ENCODE results near the gene CELSR1. TPM values are rescaled to one million over a fixed set of nuclear protein-coding genes. Genes with fewer than 3 reads are reported as not detected.

CELSR1 gene
- total RNA-seq, 1 donor from 2014 or later: 32.9 TPM

DNA sequence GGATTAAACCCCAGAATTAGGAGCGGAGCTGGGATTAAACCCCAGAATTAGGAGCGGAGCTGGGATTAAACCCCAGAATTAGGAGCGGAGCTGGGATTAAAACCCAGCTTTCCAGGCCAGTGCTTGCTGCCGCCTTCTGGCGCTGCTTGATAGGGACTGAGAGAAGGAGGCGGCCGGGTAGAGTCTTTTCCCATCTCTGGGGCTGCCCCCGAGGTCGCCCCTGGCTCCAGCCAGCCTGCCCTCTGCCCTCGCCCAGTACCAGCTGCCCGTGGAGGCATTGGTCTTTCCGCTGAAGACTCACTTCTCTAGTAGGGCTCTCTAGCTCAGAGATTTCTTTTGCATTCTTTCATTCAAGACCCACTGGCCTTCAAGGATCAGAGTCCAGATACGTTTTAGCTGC, 196.7 kb downstream of the CELSR1 start:
- Histone ChIP-seq H3K4me3 (no peak overlapping the region), H3K27me3 (no peaks in the 10 kb centered on the region), H3K4me1 (peaks cover 15% of the 10 kb centered on the region), H3K9me3 (no peaks in the 10 kb centered on the region), H3K27ac (no peak overlapping the region), H3K36me3 (peaks cover 0 to 68% of the 10 kb centered on the region in 2 donors)
- DNase-seq (ENCODE audit: extremely low spot score in 2 of 2): no peak
- intact Hi-C loops (cut with DNase I): no loop called here
- TF ChIP-seq, protein P1, sequence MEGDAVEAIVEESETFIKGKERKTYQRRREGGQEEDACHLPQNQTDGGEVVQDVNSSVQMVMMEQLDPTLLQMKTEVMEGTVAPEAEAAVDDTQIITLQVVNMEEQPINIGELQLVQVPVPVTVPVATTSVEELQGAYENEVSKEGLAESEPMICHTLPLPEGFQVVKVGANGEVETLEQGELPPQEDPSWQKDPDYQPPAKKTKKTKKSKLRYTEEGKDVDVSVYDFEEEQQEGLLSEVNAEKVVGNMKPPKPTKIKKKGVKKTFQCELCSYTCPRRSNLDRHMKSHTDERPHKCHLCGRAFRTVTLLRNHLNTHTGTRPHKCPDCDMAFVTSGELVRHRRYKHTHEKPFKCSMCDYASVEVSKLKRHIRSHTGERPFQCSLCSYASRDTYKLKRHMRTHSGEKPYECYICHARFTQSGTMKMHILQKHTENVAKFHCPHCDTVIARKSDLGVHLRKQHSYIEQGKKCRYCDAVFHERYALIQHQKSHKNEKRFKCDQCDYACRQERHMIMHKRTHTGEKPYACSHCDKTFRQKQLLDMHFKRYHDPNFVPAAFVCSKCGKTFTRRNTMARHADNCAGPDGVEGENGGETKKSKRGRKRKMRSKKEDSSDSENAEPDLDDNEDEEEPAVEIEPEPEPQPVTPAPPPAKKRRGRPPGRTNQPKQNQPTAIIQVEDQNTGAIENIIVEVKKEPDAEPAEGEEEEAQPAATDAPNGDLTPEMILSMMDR (IDR thresholded peaks at IDR 0.05): no peak
- TF ChIP-seq POLR2AphosphoS5 (IDR thresholded peaks at IDR 0.05; ENCODE audit: insufficient read depth in 1 of 2, low read depth in 1 of 2) (no peak), POLR2A (IDR thresholded peaks at IDR 0.05) (no peak)

DNA sequence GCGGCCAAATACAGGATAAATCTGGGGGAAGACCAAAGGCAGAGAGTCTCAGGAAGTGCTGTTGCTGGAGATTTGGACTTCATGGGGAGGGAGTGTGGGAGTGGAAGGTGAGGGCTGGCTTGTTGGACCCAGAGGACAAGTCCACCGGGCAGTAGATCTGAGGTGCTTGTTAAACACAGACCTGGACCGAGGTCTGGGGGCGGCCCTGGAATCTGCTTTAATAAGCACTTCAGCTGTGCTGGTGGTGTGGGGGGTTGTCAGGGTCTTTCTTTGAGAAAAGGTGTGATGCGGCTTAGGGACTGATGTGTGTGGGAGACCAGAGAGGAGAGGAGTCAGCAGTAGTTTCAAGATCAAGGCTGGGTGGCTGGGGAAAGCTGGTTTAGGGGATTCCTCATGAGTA, 197.5 kb downstream of the CELSR1 start:
- intact Hi-C loops (cut with DNase I): no loop called here
- peaks cover 0 to 61% of the 10 kb centered on the region in 2 donors for H3K36me3 ChIP-seq
- H3K9me3 ChIP-seq: no peaks in the 10 kb centered on the region
- no peak overlapping the region for H3K4me3 ChIP-seq
- no peaks in the 10 kb centered on the region for H3K27me3 ChIP-seq
- H3K27ac ChIP-seq: no peak overlapping the region
- no peak for TF ChIP-seq POLR2A (IDR thresholded peaks at IDR 0.05)
- TF ChIP-seq, protein P1 (IDR thresholded peaks at IDR 0.05): no peak
- no peak for TF ChIP-seq POLR2AphosphoS5 (IDR thresholded peaks at IDR 0.05; ENCODE audit: insufficient read depth in 1 of 2, low read depth in 1 of 2)
- H3K4me1 ChIP-seq: peaks cover 18% of the 10 kb centered on the region
- no peak for DNase-seq (ENCODE audit: extremely low spot score in 2 of 2)

DNA sequence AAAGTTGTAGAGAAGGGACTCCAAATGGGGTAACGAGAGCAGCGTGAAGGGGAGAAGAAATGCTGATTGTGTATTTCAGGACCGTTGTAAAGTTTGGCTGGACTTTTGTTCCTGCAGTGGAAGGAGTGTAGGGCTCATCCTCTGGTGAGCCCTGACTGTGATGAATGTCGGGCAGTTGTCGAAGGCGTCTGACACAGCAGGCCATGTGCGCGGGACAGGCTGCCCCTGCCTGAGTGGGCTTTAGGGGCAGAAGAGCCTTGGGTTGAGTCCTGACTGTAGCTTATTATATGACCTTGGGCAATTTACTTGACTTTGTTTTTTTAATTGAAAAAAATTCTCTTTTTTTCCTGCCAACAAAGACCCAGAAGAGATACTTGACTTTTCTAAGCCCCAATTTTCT, 198.8 kb downstream of the CELSR1 start:
- intact Hi-C loops (cut with DNase I): no loop called here

DNA sequence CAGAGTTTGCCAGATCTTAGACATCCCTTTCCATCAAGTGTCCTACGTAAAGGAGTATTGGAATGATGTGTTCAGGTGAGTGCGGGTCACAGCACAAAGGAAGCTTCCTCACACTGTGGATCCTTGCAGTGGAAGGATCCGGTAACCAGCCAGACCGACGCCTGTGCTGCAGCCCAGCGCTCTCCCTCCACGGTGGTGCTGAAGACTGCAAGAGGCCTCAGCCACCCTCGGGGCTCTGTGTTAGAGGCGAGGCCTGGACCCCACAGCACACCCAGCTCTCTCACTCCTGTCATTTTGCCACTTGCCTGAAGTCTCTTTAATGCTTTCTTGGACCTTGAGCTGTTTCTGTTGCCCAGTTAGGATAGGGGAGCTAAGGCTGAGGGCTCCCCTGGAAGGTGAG, 199.6 kb downstream of the CELSR1 start:
- Histone ChIP-seq H3K36me3 (peaks cover 0 to 42% of the 10 kb centered on the region in 2 donors), H3K27me3 (no peaks in the 10 kb centered on the region), H3K27ac (no peak overlapping the region), H3K4me3 (no peak overlapping the region), H3K9me3 (no peaks in the 10 kb centered on the region), H3K4me1 (peaks cover 26% of the 10 kb centered on the region)
- TF ChIP-seq POLR2AphosphoS5 (IDR thresholded peaks at IDR 0.05; ENCODE audit: insufficient read depth in 1 of 2, low read depth in 1 of 2) (no peak), POLR2A (IDR thresholded peaks at IDR 0.05) (no peak)
- TF ChIP-seq, protein P1 (IDR thresholded peaks at IDR 0.05): no peak
- no peak for DNase-seq (ENCODE audit: extremely low spot score in 2 of 2)
- intact Hi-C loops (cut with DNase I): no loop called here

More for the DNA sequence above, 198.8 kb downstream of the CELSR1 start:
- Histone ChIP-seq H3K4me1 (peaks cover 26% of the 10 kb centered on the region), H3K4me3 (no peak overlapping the region), H3K9me3 (no peaks in the 10 kb centered on the region), H3K36me3 (peaks cover 0 to 50% of the 10 kb centered on the region in 2 donors), H3K27me3 (no peaks in the 10 kb centered on the region), H3K27ac (no peak overlapping the region)
- TF ChIP-seq POLR2AphosphoS5 (IDR thresholded peaks at IDR 0.05; ENCODE audit: insufficient read depth in 1 of 2, low read depth in 1 of 2) (no peak), POLR2A (IDR thresholded peaks at IDR 0.05) (no peak)
- TF ChIP-seq, protein P1 (IDR thresholded peaks at IDR 0.05): no peak
- DNase-seq (ENCODE audit: extremely low spot score in 2 of 2): no peak

DNA sequence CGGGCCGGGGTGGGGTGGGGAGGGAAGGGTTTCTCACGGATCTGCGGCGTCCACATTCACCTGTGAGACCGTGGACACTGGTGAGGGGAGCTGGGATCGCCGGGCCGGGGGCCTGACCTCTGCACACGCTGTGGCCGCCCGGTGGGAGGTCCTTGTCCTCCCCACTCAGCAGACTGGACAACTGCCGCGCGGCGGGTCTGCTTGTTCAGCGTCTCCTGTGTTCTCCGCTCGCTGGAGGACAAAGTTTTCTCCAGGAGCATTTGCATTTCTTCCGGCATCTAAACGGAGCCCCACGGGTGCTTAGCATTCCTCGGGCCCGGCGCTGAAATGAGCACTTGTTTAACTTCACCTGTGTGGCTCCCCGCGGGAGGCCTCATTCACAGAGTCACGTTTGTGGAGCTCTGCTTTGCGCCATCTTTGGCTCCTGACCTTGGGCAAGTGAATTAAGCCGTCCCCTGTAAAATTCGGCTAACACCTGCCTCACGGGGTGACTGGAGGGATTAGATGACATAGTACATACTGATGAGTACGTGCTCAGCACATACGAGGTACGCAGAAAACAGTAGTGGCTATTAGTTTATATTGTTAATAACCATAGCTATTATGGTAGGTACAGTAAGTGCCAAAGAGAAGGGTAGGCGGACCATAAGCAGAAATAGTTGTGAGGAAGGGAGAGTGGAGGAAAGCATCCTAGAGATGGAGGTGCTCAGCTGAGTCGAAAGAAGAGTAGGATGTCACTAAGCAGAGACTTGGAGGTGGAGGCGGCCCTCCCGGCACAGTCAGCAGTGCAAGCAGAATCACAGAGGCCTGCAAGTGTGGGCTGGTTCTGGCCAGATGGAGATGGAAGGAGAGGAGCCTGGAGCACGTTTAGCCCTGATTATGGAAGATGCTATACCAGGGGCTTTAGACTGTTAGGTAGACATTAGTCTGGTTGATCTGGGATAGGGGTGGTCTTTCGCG, 201.0 kb downstream of the CELSR1 start:
- intact Hi-C loops (cut with DNase I): no loop called here
- H3K4me1 ChIP-seq: peaks cover 26% of the 10 kb centered on the region
- DNase-seq (ENCODE audit: extremely low spot score in 2 of 2): no peak
- H3K27ac ChIP-seq: peak overlapping the region; percentile 78
- H3K27me3 ChIP-seq: no peaks in the 10 kb centered on the region
- peaks cover 0 to 31% of the 10 kb centered on the region in 2 donors for H3K36me3 ChIP-seq
- TF ChIP-seq POLR2AphosphoS5 (IDR thresholded peaks at IDR 0.05; ENCODE audit: insufficient read depth in 1 of 2, low read depth in 1 of 2): no peak
- no peak for TF ChIP-seq POLR2A (IDR thresholded peaks at IDR 0.05)
- TF ChIP-seq, protein P1 (IDR thresholded peaks at IDR 0.05): no peak
- no peaks in the 10 kb centered on the region for H3K9me3 ChIP-seq
- peak overlapping the region; percentile 67 to 97 for H3K4me3 ChIP-seq

Data from vagina (tissue), 2 donors.